DLD1 (cell line): ENCODE results near the gene LIAS.
"Not testable (repeated sequence)": the region's sequence is repeated elsewhere in the genome, so short reads cannot be mapped to it uniquely, and the experiment has no call there.

Experiments used
- in situ Hi-C: cut with HindIII; loops from 2 replicates; pipeline ENCODE4 v1.10.0; 2017; ENCODE audit warnings: low sequenced_read_pairs

The LIAS gene

GRCh38 chr4:39497909-39498726 lies 39.3 kb downstream of the LIAS start:
- in situ Hi-C loops, result no loop called here

- in situ Hi-C loops, result no loop called here
These were observed 39.8 kb downstream of the LIAS start for GRCh38 chr4:39498727-39499020.

GRCh38 chr4:39502019-39502663 lies 43.3 kb downstream of the LIAS start:
- in situ Hi-C loops, result no loop called here

DNA sequence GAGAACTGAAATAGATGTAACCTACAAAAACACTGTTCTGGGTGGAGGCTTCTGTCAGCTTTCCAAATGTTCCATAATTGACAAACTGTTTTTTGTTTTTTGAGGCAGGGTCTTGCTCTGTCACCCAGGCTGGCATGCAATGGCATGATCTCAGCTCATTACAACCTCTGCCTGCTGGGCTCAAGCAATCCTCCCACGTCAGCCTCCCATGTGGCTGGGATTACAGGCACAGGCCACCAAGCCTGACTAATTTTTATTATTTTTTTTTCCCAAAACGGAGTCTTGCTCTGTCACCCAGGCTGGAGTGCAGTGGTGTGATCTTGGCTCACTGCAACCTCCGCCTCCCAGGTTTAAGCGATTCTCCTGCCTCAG lies 43.8 kb downstream of the LIAS start:
- in situ Hi-C loops, result not testable (repeated sequence)

GRCh38 chr4:39504538-39504937 lies 45.7 kb downstream of the LIAS start:
- in situ Hi-C loops, result no loop called here

DNA sequence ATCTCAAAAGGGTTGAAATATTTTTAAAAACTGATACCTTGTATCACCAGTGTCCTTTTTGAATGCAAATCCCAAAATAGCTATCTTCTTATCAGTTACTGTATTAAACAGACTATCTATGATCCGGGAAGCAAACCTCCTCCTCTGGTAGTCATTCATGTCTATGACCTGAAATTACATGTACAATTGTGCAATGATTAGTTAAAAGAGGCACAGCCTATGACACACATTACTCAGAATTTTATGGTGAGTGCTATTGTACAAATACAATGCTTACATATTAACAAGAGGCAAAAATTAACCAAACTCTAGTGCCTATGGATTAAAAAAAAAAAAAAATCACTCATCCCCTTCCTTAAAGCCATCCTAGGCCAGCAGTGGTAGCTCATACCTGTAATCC lies 46.7 kb downstream of the LIAS start:
- in situ Hi-C loops, result no loop called here

GRCh38 chr4:39510348-39510929 lies 51.6 kb downstream of the LIAS start:
- in situ Hi-C loops, result no loop called here

- in situ Hi-C loops, result not testable (repeated sequence)
These were observed 55.4 kb downstream of the LIAS start for GRCh38 chr4:39514266-39514665.

GRCh38 chr4:39514888-39515401 lies 56.1 kb downstream of the LIAS start:
- in situ Hi-C loops, result no loop called here

- in situ Hi-C loops, result not testable (repeated sequence)
These were observed 57.0 kb downstream of the LIAS start for GRCh38 chr4:39515669-39516401.

GRCh38 chr4:39516407-39516966 lies 57.6 kb downstream of the LIAS start:
- in situ Hi-C loops, result no loop called here

- in situ Hi-C loops, result no loop called here
These were observed 59.6 kb downstream of the LIAS start for GRCh38 chr4:39518484-39518883.

DNA sequence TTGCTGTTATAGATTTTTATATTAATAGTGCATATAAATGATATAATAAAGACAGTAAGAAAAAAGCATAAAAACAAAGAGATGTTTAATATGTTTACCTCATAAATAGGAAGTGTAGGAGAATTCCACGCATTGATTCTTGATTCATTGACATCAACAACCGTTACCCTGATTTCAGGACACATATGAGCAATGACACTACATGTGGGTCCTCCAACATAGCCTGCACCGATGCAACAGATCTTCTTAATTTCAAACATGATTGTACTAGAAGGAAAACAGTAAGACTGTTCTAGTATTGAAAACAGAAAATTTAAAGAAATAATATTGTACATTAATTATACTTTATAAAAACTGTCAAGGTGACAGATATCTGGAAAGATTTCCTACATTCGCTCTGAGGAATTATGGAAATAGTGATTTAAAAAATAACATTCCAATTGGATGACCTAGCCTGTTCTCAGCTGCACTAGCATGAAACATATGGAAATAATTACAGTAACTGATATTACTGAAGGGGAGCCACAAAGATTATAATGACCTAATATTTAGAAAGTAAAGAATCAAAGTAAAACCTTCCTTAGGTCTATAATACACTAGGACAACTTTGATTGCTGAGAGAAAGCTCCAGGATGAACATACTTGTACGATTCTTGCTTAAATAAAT lies 62.5 kb downstream of the LIAS start:
- in situ Hi-C loops, result no loop called here

GRCh38 chr4:39522068-39522467 lies 63.2 kb downstream of the LIAS start:
- in situ Hi-C loops, result no loop called here

DNA sequence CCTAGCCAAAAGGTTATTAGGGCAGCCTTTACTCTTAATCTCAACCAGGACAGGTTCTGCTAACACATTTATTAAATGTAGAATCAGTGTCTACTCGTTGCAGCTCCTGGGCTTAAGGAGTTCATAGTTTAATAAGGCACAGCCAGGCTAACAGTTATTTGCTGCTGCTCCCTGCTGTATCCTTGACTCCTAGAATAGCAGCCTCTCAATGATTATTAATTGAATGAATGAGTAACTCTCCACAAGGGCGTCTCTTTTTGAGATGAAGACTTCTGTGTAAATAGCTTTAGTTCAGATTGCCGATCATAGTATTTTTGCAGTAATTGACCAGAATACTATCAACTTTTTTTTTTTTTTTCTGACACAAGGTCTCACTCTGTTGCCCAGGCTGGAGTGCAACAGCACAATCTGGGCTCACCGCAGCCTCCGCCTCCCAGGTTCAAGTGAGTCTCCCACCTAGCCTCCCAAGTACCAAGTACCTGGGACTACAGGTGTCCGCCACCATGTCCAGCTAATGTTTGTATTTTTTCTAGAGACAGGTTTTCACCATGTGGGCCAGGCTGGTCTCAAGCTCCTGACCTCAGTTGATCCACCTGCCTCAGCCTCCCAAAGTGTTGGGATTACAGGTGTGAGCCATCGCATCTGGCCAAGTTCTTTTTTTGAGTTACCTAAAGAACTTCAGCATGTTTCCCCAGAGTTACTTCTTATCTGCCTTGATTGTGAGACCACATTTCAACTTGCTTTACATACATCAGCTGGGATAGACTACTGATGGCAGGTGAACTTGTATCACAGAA lies 65.5 kb downstream of the LIAS start:
- in situ Hi-C loops, result no loop called here

DNA sequence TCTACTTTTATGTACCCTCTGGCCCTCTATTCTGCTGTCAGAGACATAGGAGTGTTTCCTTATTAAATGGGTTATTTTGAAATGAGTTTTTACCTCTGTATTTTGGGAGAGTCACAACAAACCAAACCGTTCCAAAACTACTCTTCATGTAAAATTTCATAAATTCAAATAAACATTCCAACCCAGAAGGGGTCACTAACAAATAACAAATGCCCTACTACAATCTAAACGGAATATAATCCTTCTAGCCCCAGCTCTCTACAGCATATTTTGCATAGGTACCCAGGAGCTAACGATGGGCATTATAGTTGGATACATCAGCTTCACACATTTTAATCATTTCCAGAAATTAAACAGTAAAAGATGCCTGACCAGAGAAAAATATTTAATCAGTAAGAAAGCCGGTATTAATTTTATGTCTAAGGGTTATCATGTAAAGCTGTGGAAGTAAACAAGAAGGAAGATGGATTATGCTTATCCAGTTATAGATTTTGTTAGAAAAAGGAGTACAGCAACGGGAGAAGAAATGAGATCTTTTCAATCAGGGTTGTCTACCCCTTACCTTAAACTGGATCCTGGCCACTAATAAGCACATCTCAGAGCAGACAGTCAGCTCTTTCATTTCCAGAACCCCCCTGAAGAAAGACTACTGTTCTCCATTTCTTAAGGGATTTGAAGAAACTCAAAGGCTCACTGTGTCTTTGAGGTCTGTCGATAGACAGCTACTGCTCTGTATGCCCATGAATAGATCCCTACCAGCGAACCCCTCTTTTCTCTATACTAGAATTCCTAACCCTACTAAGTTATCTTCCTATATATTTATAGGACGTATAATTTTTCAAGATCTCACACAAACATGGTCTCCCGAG lies 67.2 kb downstream of the LIAS start:
- in situ Hi-C loops, result no loop called here

GRCh38 chr4:39526765-39527295 lies 68.0 kb downstream of the LIAS start:
- in situ Hi-C loops, result no loop called here

DNA sequence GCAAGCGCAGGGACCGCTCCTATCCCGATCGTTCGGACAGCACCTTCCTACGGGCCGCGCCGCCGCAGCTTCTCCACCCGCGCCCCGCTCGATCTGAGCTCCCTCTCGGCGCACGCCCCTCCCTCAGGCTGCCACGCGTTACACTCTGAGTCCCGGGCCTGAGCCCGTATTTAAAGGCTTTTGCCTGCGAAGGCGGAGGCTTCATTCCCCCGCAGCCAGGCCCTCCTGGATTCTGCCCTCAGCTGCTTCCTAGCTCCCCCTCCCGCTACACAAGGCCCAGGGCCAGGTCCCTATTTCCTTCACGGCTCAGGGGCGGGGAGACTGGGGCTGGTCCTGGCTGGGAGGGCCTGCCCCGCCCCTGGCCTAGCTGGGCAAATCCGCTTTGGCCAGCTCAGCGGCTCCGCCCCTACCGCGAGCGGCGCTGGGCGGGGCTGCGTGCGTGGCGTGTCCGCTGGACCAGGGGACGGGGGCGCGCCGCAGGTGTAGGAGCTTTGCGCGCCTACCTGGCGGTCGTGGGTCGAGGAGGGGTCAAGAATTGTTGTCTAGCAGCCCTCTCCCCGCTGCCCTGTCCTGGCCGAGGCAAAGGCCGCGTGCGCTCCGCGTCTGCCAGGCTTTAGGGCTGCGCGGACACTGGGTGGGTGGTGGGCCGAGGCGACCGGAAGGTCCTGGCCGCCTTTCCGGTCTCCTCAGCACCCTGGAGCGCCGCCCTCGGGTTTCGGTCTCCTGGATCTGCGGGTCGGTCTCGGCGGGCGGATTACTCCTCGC lies 68.6 kb downstream of the LIAS start, which contains the start of gene UGDH:
Gene UGDH (minus strand): TSS at position 144 of the 765 bp plus-strand sequence. CDS start 5,927 bp downstream, outside the sequence.
- in situ Hi-C loops, result no loop called here
